Measurements from ENCODE around the gene SKP2. TPM values are rescaled to one million over a fixed set of nuclear protein-coding genes. Genes with fewer than 3 reads are reported as not detected.

SKP2 gene
- total RNA-seq, 1 donor from 2014 or later = 9.5 TPM

DNA sequence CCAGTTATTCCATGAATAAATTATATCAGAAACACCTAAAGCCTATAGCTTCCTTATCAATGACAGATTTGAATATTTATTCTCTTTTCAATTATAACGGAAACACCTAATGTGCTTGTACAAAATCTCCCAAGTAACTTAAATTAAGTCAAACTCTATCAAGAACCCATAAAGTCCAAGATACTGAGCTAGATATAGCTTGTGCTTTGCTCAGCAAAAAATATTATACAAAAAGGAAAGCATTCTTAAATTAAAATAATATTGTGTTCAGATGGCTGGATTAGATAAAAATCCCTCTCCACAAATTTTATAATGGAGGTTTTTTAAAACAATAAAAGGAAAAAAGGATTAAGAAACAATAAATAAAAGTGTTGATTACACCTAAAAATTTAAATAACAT, 66.1 kb downstream of the SKP2 start:
- no peak for DNase-seq (ENCODE audit: low read depth)
- Histone ChIP-seq H3K36me3 (ENCODE audit: control insufficient read depth, insufficient read depth, low read length) (peaks cover 4% of the 10 kb centered on the region), H3K27me3 (ENCODE audit: control insufficient read depth, insufficient read depth, low read length) (no peaks in the 10 kb centered on the region), H3K4me3 (ENCODE audit: low read depth, low read length) (no peak overlapping the region)
- FAIRE-seq = no peak
- TF ChIP-seq, protein P1, sequence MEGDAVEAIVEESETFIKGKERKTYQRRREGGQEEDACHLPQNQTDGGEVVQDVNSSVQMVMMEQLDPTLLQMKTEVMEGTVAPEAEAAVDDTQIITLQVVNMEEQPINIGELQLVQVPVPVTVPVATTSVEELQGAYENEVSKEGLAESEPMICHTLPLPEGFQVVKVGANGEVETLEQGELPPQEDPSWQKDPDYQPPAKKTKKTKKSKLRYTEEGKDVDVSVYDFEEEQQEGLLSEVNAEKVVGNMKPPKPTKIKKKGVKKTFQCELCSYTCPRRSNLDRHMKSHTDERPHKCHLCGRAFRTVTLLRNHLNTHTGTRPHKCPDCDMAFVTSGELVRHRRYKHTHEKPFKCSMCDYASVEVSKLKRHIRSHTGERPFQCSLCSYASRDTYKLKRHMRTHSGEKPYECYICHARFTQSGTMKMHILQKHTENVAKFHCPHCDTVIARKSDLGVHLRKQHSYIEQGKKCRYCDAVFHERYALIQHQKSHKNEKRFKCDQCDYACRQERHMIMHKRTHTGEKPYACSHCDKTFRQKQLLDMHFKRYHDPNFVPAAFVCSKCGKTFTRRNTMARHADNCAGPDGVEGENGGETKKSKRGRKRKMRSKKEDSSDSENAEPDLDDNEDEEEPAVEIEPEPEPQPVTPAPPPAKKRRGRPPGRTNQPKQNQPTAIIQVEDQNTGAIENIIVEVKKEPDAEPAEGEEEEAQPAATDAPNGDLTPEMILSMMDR (IDR thresholded peaks at IDR 0.05; ENCODE audit: insufficient read depth, low read length, severe bottlenecking) = no peak

DNA sequence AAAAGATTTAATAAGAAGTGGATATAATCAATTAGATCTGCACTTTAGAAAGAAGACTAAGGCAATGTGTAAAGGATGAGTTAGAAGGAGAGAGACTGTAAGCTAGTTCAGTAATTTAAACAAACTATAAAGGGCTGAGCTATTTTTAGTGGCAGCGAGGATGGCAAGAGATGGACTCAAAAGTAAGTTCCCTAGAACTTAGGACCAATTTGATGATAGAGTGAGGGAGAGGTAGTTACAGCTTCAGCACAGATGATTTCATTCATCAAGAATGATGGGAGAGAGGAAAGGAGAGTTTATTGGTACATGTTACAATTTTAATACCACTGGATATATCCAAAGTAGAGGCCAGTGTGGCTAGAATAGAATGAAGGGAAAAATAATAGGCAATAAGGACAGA, 70.7 kb downstream of the SKP2 start:
- TF ChIP-seq, protein P1 (IDR thresholded peaks at IDR 0.05; ENCODE audit: insufficient read depth, low read length, severe bottlenecking) = no peak
- H3K4me3 ChIP-seq (ENCODE audit: low read depth, low read length) = no peak overlapping the region
- peaks cover 5% of the 10 kb centered on the region for H3K36me3 ChIP-seq (ENCODE audit: control insufficient read depth, insufficient read depth, low read length)
- H3K27me3 ChIP-seq (ENCODE audit: control insufficient read depth, insufficient read depth, low read length) = no peaks in the 10 kb centered on the region
- FAIRE-seq (no peak), DNase-seq (ENCODE audit: low read depth) (no peak)

DNA sequence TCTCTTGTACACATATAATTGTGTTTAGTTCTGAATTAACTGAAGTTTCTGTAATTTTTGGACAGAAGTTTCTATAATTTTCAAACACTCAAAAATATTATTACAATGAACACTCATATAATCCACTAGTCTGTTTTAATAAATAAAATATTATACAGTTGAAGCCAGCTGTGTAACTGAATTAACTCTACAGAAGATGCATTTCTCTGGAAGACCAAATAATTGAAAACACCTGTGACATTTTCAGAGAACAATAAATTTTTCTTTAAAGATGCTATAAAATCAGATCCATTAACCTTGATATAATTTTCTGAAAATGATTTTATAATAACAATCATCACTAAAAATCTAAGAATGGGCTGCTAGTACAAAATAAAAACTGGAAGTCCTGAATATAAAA, 75.1 kb downstream of the SKP2 start:
- DNase-seq (ENCODE audit: low read depth) (no peak), FAIRE-seq (no peak)
- TF ChIP-seq, protein P1 (IDR thresholded peaks at IDR 0.05; ENCODE audit: insufficient read depth, low read length, severe bottlenecking) = no peak
- Histone ChIP-seq H3K4me3 (ENCODE audit: low read depth, low read length) (no peak overlapping the region), H3K36me3 (ENCODE audit: control insufficient read depth, insufficient read depth, low read length) (peaks cover 1% of the 10 kb centered on the region), H3K27me3 (ENCODE audit: control insufficient read depth, insufficient read depth, low read length) (no peaks in the 10 kb centered on the region)

DNA sequence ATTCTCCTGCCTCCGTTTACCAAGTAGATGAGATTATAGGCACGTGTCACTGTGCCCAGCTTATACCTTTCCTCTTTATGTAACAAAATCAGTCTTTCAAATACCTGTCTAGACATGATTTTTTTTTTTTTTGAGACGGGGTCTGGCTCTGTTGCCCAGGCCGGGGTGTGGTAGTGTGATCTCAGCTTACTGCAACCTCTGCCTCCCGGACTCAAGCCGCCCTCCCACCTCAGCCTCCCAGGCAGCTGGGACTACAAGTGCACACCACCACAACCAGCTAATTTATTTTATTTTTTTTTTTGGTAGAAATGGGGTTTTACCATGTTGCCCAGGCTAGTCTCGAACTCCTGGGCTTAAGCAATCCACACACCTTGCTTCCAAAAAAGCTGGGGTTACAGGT, 76.6 kb downstream of the SKP2 start:
- H3K27me3 ChIP-seq (ENCODE audit: control insufficient read depth, insufficient read depth, low read length) = no peaks in the 10 kb centered on the region
- H3K4me3 ChIP-seq (ENCODE audit: low read depth, low read length) = no peak overlapping the region
- no peak for DNase-seq (ENCODE audit: low read depth)
- TF ChIP-seq, protein P1 (IDR thresholded peaks at IDR 0.05; ENCODE audit: insufficient read depth, low read length, severe bottlenecking) = no peak
- H3K36me3 ChIP-seq (ENCODE audit: control insufficient read depth, insufficient read depth, low read length) = peaks cover 1% of the 10 kb centered on the region
- FAIRE-seq = no peak

DNA sequence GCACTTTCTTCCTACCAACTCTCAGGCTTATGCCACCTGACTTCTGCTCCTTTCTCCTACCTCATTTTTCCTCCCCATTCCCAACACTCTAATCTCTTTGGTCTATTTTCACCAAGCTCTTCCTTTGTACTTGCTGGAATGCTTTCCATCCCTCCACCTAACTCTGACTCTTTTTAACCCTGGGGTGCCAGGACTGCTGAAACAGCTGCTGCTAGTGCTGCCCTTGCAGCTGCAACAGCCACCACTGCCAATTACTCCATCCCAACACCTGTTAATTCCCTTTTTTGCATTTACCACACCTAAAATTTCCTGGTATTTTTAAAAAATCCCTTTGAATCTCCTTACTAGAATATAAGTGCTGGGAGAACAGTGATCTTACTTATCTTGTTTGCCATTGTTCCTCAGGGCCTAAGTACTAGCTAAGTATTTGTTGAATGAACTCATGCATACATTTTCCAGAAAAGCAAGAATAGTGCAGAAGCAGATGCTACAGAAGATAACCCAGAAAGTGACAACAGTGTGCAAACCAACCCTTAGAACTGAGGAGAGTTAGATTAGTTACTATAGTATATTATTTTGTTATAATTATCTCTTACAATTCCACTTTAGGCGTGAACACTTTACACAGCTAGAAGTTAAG, 78.4 kb downstream of the SKP2 start:
- H3K36me3 ChIP-seq (ENCODE audit: control insufficient read depth, insufficient read depth, low read length) = no peaks in the 10 kb centered on the region
- H3K4me3 ChIP-seq (ENCODE audit: low read depth, low read length) = no peak overlapping the region
- DNase-seq (ENCODE audit: low read depth) = no peak
- TF ChIP-seq, protein P1 (IDR thresholded peaks at IDR 0.05; ENCODE audit: insufficient read depth, low read length, severe bottlenecking) = no peak
- no peaks in the 10 kb centered on the region for H3K27me3 ChIP-seq (ENCODE audit: control insufficient read depth, insufficient read depth, low read length)
- FAIRE-seq = no peak

DNA sequence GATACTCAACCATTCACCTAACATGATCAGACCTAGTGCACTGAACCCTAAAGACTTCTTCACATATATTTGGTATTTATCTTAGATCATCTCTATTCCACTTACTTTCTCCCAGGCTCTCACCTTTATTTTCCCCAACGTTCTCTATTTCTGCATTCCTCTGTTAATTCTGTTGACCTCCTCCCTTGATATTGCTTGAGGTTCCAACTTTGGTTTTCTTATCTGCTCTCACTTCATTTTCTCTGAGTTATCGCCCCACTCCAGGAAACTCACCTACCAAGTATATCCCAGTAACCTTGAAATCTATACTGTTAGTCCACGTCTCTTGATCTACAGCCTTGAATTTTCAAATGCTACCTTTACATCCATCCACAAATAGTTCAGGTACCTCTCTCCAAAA, 80.6 kb downstream of the SKP2 start:
- Histone ChIP-seq H3K27me3 (ENCODE audit: control insufficient read depth, insufficient read depth, low read length) (no peaks in the 10 kb centered on the region), H3K4me3 (ENCODE audit: low read depth, low read length) (no peak overlapping the region), H3K36me3 (ENCODE audit: control insufficient read depth, insufficient read depth, low read length) (no peaks in the 10 kb centered on the region)
- DNase-seq (ENCODE audit: low read depth) (no peak), FAIRE-seq (no peak)
- TF ChIP-seq, protein P1 (IDR thresholded peaks at IDR 0.05; ENCODE audit: insufficient read depth, low read length, severe bottlenecking) = no peak

Data from bronchial epithelial cell (primary cell).